GM21526 (cell line): ENCODE data around the gene PABPC1L2A.
"Not testable (repeated sequence)": the region's sequence is repeated elsewhere in the genome, so short reads cannot be mapped to it uniquely, and the experiment has no call there.

Experiments used
- ATAC-seq: cut with Tn5 transposase; IDR thresholded peaks from one replicate; pipeline ENCODE4 v1.9.1; 2021; ENCODE audit warnings: moderate library complexity; ENCODE audit not compliant: unreplicated experiment, low FRiP score

PABPC1L2A gene

DNA sequence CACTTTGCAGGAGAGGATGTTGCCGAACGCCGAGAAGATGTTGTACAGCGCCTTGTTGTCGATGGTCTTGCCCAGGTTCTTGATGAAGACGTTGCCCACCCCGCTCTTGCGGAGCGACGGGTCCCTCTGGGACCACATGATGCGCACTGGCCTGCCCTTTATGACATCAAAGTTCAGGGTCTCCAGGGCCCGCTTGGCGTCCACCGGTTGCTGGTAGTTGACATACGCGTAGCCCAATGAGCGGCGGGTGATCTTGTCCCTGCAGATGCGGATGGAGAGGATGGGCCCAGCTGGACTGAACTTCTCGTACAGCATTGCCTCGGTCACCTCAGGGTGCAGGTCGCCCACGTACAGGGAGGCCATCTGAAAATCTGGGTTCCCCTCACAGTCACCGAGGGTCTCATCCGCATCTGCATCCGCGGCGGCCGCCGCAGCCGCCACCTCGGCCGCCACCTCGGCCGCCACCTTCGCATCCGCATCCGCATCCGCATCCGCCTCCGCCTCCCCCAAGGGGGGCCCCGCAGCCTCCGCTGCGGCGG is at the start of gene PABPC1L2A:
Gene PABPC1L2A (minus strand): TSS at position 489 of the 539 bp plus-strand sequence. CDS start 126 bp downstream, at position 363.
- not testable (repeated sequence) for ATAC-seq

DNA sequence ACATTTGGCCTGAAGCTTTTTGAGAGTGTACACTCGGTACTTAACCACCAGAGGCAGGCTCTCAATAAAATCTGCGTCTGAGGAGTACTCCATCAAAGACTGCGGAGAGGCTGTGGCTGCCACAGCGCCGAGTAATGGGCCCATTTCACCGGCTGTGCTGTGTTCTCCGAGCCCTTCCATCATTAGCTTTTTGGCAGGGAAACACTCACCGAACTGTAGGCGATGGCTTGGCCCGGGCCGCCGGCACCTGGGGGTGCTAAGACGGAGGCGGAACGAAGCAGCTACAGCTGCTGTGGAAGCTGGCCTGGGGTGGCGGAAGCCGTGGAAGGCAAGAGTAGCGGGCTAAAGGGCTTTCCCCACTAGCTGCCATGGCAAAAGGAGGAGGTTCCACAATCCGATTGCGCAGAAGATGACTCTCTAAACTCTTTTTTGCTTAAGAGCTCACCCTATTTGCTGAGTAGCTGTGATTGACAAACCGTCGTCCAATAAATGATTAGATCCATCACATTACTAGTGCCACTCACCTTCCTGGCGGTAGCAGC is 48.5 kb upstream of the PABPC1L2A start:
- no peak for ATAC-seq

DNA sequence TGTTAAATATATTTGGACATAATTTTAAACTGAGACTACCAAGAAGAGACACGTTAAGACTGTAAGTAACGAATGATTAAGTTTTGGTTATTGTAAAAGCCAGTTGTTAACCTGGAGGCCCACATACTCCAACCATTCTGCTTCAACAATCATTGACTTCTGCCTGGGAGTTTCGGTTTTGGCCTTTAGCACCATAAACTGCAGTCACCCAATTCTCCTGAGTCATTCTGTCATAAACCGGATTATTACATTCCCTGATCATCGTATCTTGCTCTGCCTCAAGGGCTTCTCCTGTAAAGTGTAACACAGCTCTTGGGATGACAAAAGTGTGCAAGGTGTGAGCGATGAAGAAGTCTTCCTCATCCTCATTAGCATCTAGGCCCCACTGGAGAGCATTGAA is 46.9 kb upstream of the PABPC1L2A start:
- no peak for ATAC-seq

DNA sequence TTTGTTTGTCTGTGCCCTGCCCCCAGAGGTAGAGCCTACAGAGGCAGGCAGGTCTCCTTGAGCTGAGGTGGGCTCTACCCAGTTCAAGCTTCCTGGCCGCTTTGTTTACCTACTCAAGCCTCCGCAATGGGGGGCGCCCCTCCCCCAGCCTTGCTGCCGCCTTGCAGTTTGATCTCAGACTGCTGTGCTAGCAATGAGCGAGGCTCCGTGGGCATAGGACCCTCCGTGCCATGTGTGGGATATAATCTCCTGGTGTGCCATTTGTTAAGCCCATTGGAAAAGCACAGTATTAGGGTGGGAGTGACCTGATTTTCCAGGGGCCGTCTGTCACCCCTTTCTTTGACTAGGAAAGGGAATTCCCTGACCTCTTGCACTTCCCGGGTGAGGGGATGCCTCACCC is 20.2 kb upstream of the PABPC1L2A start:
- not testable (repeated sequence) for ATAC-seq

DNA sequence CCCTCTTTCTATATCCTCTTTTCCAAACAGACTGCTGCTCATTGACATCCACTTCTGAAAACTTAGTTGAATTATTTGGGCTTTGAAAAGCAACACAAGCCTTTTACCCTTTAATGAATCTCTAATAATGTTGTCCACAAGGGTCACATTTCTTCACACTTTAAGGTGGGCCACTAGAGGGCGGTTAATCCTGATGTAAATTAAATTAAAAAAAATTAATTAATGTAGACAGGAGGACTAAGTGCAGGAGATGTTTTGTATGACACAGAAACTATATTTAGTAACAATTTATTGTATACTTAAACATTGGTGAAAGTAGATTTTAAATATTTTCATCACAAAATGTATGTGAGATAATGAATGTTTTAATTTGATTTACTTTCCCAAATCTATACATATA is 7.5 kb upstream of the PABPC1L2A start:
- ATAC-seq = not testable (repeated sequence)

DNA sequence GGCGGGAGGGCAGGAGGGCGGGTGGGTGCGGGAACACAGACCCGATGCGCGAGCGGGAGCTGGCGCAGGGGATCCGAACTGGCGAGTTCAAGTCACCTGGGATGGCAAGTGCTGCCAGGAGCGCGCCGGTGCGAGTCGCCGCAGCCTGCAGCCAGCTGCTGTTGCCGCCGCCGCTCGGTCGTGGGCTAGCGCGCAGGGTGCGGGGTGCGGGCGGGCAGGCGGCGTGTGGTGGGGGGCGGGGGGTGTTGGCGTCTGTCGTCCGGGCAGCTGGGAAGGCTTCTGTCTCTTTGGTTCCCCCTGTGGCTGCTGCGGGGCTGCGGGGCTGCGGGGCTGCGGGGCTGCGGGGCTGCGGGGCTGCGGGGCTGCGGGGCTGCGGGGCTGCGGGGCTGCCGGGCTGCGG is 572 bp upstream of the PABPC1L2A start:
- ATAC-seq = not testable (repeated sequence)

DNA sequence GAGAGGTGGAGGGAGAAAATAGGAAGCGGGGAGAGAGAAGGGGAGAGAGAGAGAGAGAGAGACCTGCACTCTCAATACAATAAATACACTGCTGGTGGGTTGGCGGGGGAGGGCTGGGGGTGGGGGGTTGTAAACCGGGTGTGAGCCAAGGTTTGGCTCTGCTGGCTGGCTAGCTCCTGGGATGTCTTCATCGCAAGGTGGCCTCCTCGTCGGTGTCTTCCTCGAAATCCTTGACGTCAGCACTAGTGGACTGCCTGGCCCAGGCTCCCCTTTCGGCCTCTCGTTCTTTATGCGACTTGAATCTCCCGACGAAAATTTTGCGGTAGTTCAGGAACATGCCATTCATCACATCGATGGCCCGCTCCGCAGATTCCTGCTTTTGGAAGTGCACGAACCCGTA is 715 bp downstream of the PABPC1L2A start:
- not testable (repeated sequence) for ATAC-seq

DNA sequence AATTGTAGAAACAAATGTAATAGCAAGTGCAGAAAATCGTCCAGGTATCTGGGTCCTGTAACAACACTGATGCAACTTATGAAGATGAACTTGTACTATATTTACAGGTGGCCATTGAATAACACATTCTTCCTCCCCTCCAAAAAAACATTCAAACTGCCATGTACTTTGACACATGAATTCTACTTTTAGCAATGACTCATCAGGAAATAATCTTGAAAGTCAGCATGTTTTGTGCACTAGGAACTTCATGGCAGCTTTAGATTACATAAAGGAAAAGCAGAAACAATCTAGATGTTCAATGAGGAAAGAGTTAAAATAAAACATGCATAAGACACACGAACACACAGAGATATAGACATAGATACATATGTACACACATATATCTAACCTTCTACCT is 2.5 kb downstream of the PABPC1L2A start:
- no peak for ATAC-seq

DNA sequence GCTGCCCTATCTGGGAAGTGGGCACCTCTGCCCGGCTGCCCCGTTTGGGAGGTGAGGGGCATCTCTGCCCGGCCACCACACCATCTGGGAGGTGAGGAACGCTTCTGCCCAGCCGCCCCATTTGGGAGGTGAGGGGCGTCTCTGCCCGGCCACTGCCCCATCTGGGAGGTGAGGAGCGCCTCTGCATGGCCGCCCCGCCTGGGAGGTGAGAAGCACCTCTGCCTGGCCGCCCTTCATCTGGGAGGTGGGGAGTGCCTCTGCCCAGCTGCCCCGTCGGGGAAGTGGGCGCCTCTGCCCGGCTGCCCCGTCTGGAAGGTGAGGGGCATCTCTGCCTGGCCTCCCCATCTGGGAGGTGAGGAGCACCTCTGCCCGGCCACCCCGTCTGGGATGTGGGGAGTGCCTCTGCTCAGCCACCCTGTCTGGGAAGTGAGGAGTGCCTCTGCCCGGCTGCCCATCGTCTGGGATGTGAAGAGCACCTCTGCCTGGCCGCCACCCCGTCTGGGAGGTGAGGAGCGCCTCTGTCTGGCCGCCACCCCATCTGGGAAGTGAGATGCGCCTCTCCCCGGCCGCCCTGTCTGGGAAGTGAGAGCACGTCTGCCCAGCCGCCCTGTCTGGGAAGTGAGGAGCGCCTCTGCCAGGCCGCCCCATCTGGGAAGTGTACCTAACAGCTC is 9.8 kb downstream of the PABPC1L2A start:
- ATAC-seq = no peak

DNA sequence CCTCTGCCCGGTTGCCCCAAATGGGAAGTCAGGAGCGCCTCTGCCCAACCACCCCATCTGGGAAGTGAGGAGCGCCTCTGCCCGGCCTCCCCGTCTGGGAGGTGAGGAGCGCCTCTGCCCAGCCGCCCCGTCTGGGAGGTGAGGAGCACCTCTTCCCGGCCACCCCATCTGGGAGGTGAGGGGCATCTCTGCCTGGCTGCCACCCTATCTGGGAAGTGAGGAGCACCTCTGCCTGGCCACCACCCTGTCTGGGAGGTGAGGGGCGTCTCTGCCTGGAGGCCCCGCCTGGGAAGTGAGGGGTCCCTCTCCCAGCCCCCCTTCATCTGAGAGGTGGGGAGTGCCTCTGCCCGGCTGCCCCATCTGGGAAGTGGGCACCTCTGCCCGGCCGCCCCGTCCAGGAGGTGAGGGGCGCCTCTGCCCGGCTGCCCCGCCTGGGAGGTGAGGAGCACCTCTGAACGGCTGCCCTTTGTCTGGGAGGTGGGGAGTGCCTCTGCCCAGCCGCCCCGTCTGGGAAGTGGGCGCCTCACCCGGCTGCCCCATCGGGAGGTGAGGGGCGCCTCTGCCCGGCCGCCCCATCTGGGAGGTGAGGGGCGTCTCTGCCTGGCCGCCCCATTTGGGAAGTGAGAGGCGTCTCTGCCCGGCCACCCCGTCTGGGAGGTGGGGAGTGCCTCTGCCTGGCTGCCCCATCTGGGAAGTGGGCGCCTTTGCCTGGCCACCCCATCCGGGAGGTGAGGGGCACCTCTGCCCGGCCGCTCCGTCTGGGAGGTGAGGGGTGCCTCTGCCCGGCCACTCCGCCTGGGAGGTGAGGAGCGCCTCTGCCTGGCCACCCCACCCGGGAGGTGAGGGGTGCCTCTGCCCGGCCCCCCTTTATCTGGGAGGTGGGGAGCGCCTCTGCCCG is 10.6 kb downstream of the PABPC1L2A start:
- ATAC-seq = no peak

DNA sequence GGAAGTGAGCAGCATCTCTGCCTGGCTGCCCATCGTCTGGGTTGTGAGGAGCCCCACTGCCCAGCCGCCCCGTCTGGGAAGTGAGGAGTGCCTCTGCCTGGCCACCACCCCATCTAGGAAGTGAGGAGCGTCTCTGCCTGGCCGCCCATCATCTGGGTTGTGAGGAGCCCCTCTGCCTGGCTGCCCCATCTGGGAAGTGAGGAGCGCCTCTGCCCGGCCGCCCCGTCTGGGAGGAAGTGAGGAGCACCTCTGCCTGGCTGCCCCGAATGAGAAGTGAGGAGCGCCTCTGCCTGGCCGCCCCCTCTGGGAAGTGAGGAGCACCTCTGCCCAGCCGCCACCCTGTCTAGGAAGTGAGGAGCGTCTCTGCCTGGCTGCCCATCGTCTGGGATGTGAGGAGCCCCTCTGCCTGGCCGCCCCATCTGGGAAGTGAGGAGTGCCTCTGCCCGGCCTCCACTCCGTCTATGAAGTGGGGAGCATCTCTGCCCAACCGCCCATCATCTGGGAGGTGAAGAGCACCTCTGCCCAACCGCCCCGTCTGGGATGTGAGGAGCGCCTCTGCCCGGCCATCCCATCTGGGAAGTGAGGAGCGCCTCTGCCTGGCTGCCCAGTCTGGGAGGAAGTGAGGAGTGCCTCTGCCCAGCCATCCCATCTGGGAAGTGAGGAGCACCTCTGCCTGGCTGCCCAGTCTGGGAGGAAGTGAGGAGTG is 11.4 kb downstream of the PABPC1L2A start:
- ATAC-seq = not testable (repeated sequence)

DNA sequence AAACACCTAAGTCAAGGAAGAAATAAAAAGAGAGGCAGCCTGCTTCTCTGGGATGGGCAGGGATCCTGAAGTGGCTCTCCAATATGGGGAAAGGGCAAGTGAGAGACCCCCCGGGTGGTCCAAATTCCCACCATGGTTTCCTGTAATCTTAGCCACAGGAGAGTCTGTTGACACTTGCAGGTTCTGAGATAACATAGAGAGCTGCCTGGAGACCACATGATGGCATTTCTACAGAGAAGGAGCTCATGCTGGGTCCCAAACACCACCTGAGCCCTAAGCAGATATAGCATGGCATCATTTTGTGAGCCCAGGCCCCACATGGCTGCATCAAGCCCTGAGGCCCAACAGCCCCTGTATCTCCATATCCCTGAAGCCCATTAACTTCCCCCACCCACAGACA is 50.4 kb downstream of the PABPC1L2A start:
- ATAC-seq = no peak
